GM21447 (cell line): ENCODE data around the gene ZBP1.

Experiments used
- ATAC-seq: cut with Tn5 transposase; IDR thresholded peaks from one replicate; pipeline ENCODE4 v1.9.1; 2021; ENCODE audit not compliant: unreplicated experiment

ZBP1 gene

DNA sequence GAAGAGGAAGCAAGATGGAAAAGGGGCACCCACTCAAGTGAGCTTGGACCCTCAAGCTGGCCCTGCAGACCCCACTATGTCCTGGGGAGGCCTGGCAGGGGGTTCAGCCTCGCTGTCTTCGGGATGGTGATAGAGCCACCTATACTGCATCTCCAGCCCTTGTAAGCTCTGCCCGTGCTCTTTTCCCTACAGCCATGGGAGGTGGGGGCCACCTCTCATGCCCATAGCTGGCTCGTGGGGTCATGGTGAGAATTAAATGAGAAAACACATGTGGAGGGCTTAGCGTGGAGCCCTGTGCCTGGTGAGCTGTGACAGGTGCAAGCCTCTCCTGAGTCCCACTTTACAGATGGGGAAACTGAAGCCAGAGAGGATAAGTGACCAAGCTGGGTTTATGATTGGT, 31.6 kb downstream of the ZBP1 start:
- ATAC-seq, result no peak

DNA sequence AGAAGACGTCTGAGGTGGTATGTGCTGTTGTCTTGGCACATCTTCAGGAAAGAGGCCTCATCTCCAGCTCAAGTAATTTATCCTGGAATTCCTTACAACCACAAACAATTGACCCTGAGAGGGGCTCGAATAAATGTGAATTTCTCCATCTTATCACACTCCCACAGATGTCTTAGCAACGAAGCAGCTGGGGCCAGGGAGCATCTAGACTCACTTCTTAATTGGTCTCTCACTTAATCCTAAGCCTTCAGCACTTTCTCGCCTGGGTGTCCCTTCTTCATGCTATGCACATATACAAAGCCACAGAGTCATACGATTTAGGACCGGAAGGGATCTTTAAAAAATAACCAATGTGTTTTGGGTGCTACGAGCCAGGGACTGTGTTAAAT, 32.2 kb downstream of the ZBP1 start:
- no peak for ATAC-seq

DNA sequence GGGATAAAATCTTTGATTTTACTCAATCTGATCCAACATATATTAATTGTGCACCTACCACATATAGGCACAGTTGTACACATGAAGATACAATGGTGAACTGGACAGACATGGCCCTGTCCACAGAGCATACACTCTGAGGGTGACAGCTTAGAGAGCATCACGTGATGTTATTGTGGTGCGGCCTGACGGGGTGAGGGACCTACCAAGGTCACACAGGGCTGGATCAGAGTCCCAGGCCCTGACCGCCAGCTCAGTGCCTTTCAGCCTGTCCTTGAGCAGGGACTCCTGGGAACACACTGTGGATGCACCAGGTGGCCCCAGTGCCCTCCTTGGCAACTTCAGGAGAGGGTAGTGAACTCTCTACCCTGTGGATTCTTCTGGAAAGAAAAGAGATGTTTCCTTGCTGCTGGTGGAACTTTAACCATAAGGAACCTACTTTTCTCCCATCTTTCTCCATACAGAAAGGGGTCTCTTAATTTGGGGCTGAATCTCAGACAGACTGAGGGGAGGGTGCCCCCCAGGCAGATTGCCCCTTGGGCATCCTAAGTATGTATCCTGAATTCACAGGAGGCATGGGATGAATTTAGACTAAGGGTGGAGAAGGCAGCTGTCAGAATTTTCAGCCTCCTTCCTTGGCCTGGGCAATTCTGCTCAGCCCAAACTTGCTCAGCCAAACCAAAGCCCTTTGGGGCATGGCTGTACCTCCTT, 32.8 kb downstream of the ZBP1 start:
- ATAC-seq, result no peak

DNA sequence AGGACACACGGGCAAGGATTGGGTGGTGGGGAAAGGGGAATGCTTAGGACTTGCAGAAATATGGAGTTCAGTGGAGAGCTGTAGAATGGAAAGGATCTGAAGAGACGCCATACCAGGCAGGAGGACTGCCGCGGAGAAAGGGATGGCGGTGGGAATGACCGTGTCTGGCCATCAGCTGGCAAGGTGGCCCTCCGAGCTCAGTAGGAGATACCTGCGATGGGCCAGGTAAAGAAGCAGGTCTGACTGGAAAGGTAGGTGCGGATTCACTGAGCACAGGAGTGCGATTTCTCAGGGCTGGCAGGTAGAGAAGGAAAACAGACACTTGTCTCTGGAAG, 33.3 kb downstream of the ZBP1 start:
- no peak for ATAC-seq

DNA sequence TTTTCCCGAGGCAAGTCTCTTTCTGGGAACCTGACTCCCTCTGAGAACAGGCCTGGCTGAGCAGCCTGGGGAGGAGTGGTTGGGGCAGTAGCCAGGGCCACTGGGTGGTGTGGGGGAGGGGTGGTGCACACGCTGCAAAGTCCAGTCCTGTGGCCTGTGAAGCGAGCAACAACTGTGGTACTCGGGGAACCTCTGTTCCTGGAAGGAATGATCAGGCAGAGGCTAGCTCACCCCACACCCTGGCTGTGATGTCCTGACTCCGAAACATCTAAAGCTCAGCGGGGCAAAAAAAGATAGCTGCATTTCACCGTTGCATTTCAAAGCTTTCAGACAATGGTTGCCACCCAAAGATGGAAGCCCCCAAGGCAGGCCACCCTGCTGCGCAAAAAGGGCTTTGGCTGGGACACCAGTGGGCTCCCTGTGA, 33.8 kb downstream of the ZBP1 start:
- ATAC-seq, result no peak

DNA sequence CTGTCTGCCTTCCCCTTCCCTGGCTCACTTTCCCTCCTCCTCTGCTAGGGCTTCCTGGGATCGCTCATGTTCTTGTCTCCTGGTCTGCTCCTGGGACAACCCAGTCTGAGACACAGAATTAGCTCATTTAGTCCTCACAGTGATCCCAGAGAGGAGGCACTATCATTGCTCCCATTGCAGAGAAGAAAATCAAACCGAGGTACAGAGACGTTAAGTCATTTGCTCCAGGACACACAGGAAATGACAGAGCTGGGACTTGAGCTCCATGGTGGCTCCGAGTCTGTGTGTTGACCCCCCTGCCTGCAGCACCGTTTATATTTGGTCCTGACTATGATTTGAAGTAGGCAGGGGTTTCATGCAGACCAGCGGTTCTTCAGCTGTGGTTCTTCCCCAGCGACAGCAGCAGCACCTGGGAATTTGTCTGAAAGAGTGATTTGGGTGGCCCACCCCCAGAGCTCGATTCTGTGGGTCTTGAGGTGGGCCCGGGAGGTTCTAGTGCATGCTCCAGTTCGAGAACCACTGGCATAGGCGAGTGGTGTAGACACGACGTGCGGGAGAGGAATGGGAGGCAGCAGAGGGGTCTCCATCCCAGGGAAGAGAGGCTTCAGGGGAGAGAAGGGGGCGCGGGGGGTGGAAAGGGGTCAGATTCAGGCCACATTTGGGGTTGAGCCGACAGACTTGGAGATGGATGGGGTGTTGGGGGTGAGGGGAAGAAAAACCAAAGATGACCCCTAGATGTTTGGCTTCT, 34.6 kb downstream of the ZBP1 start:
- no peak for ATAC-seq

DNA sequence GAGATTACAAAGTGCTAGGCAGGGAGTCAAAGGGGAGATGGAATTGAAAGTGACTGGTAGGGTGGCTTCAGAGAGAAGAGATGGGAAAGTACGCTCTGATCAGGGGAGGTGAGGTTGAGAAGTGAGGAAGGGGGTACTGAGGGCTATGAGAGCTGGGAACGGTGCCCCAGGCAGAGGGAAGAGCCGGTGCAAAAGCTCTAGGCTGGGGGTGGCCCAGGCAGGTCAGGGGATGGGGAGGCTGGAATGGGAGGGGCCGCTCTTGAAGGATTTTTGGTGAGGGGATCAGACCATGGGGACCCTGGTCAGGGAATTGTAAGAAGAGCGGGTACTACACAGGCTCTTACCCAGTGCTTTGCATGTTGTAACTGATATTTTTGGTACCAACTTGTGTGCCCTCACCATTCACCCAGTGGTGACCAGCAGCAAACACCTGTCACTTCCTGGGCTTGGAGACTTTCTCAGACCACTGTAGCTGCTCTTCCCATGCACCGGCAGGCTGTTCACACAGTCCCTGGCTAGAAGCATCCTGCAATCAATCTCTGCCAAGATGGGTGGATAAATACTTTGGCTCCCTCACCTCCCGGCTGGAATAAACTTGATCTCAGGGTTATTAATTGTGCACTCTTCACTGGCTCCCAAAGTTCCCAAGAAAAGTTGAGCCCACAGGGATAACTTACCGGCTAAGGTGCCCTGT, 35.3 kb downstream of the ZBP1 start:
- no peak for ATAC-seq

DNA sequence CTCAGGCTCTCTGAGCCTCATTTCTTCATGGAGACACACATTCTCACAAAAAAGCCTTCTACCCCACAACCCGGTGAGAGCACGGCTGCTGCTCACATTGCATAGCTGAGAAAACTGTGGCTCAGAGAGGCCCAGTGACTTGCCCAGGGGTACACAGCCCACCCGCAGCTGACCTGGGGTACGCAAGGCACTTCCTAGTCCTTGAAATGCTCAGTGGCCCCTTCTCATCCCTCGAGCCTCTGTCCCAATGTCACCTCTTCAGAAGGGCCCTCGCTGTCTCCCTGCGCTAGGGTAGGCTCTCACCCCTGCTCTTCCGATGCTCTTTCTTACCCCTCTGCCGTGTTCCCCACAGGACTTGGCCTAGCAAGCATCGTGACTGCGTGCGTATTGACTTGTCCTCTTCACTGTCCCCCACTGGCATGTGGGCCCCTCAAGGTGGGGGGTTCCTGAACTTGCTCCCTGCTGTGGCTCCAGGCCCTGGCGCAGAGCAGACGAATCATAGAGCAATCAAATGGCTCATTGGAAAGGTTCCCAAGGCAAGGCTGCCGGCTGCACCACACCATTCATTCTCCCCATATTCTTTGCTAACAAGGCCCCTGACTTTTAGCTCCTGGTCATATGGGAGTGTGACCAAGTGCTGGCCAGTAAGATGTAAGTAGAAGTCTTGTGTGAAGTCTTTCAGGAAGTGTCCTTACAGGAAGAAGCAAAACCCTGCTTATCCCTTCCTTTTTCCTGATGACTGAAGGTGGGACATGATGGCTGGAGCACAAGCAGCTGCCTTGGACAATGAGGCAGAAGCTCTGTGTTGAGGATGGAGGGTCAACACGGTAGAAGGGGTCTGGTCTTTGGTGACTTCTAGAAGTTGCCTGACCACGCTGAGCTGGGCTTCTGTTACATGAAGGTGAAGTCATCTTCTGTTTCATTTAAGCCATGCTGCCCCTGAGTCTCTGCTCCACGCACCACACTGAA, 36.7 kb downstream of the ZBP1 start:
- ATAC-seq, result no peak

DNA sequence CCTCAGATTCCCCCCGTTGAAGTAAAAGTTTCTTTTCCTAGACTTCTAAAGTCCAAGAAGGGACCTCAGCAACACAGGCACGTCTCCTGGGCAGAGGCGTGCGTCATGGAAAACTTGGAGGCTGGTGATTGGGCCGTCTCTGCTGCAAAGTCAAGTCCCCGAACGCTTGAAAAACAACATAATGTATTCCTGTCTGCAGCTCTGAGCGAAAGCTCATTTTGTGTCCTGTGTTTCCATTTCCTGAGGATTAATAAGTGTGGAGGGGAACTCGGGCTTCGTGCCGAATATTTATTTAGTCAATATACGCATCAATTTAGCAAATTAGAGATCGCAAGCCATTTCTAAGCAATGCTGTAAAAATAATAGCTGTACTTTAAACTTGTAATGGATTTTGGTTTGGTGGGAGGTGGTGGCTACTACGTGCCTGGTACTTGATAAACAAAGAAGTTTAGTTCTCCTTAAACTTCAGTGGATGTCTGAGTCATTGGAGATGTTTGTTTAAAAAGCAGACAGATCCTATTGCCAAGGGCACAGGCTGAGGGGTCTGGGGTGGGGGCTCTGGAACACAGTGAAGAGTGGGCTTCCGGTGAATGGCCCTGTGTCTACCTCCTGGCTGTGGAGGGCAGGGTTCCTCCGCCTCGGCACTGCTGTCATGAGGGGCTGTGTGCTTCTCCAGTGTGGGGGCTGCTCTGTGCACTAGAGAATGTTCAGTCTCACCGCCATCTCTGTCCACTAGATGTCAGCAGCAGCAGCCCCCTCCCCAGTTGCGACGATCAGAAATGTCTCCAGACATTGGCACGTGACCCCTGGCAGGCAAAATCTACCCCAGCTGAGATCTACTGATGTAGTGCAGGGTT, 37.6 kb downstream of the ZBP1 start:
- ATAC-seq, result no peak

DNA sequence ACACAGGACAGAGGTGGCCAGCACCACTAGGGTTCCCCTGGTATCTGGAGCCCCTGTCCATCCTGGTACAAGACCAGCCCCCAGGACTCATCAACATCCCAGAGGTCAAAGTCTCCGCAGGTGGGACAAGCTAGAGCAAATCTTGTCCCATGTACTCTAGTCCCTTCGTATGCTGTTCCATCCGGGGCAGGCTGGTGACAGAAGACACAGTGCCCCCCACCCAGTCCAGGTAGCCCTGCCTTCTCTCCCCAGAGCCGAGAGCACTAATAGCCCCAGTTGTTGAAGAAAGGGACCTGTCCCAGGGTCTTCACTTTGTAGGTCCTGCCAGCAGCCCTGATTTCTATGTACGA, 38.2 kb downstream of the ZBP1 start:
- ATAC-seq, result no peak

DNA sequence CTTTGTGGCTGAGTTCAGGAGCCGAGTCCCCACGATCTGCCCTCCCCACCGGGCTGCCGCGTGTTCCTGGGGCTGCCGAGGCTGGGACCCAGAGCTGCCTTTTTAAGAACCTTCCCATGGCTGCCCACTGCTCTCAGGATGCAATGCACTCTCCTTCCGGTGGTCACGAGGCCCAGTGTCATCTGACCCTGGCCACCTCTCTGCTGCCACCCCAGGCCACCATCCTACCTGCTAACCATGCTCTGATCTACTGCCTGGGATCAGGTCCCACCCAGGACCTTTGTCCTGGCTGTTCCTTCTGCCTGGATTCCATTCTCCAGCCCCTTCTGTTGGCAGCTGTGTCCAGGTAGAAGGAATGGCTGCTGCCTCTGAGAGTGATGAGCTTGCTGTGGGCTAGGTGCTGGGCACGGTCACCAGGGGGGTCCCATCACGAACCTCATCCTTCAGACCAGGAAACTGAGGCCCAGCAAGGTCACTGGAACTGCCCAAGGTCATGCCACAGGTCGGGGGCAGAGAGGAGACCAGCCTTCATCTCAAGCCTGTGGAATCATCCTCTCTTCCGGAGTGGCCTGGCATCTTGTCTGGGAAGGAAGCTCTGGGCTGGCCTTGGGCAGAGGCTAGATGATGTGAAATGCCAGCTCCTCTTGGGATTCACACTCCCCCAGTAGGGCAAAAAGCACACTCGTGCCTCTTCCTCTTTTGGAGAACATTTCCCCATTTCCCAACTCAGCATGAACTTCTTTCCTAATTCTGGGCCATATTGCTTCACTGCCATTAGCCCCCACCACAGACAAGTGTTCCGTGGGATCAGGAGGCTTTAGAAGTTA, 38.8 kb downstream of the ZBP1 start:
- no peak for ATAC-seq

DNA sequence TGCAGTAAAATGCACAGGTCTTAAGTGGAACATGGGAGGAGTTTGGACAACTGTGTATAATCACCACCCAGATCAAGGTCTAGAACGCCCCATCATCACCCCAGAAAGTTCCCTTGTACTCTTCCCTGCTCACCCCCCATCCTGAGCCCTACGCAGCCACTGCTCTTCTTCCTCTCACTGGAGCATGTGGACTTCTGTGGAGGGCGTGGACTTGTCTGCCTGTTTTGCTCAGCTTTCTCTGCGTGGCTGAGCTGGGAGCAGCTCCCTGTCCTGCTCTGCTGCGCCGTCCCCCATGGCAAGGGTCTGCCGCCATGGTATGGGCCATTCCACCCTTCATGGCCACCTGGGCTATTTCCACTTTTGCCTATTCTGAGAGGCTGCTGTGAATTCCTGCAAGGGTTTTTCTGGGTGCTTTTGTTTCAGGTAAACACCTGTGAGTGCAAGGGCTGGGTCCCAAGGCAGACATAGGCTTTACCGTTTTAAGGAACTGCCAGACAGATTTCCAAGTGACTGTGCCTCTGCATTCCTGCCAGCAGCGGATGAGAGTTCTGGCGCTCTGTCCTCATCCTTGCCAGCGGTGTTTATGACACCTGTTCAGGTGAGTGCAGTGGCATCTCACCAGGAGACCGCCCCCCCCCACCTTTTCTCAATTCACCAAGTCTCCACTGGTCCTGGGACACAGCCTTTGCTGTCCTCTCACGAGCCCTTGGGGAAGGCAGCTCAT, 39.6 kb downstream of the ZBP1 start:
- no peak for ATAC-seq

DNA sequence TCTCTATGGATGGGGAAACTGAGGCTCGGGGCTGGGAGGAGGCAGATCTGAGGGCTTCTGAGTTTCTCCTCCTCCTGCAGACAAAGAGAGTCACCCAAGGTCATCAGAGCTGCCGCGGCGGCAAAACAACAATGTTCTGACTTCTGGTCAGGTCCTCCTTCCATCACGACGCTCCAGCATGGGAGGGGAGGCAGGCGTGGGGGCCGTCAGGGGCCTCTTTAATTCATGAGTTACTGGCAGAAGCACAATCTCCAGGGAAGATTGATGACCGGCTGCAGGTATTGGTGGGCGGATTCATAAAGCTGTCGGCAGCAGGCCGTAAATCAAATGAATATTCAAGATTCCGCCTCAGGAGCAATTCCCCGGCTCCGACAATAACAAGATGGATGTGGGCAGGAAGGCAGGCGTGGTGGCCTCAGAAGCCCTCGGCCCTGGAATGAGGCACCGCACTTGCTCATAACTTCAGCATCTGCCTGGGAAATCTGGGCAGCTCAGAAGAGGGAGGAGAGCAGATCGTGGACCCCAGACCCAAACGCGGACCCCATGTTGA, 40.3 kb downstream of the ZBP1 start:
- no peak for ATAC-seq

DNA sequence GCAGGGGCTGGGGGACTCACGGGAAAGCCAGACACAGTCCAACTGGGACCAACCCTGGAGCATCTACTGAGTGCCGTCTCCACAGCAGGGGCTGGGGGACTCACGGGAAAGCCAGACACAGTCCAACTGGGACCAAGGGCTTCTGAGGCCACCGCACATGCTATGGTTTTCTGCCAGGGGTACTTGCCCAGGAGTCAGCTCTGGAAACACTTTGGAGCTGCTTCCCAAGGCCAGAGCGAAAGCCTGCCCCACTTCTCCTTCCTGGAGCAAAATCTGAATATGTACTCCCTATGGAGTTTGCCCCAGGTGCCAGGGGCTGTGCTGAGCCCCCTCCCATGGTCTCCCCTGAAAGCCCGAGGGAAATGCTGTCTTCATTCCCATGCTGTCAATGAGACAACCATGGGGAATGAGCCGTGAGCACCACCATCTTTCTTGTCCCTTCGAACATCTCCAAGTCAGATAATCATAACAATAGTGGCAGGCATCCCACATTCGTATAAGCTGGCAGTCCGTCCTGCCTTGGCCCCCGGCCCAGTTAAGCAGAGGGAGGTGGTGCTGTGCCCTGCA, 40.8 kb downstream of the ZBP1 start:
- no peak for ATAC-seq

DNA sequence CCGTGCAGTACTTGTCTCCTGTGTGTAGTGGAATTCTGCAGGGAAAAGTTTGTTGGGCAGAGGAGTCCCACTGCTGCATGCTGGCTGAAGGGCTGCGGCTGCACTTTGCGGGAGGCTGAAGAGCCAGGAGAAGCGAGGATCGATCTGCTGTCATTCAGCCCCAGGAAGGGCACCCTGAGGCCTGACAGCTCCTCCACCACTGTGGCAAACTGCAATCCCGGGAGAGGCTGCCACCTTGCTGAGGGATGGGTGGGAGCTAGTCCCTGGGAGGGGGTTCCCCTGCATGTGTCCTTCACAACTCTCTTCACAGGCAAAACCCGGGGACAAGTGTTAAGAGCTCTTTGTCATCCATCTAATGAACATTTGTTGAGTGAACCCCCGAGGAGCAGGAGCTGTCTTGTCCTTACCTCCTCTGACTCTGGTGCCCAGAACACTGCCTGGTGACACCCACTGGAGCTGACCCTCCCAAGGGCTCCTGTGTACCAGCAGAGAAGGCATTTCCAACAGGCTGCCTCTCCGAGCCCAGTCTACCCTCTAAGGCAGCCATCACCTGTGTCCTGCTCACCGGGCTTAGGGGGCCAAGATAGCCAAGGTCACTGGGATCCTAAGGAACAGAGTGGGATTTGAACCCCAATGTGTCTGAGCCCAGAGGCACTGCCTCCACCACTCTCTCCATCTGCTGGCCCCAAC, 41.6 kb downstream of the ZBP1 start:
- no peak for ATAC-seq

DNA sequence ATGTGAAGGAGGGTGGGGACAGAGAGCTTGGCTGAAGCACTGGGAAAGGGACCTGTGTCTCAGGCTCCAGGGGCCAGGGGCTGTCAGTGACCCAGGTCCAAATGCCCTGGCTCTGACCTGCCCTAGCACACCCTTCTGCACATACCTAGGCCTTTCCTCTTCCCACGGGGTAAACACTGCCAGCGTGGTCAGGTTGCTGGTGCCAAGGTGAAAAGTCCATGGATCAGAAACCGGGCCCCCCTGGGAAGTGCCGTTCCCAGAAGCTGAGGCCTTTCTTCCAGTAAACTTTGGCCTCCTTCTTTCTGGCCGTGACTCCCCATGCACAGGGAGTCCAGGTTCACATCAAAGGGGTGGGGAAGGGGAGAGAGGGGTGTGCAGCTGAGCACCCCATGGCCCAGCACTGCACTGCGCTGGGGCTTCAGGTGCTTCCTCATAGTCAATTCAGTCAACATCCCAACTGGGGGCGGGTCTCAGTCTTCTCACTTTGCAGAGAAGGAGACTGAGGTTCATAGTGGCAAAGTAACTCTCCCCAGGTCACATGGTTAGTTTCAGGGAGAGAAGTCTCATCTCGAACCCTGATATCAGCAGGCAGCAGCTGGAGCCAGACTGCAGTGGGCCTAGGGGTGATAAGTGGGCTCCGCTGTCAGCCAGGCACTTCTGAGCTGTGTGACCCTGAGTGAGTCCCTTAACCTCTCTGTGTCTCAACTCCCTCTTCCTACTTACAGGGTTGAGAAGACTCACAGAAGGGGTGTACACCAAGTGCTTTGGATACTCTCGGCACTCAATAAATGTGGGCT, 42.3 kb downstream of the ZBP1 start:
- ATAC-seq, result no peak
